Cardiac fibroblast (primary cell): ENCODE data around the gene CDKL4.
A peak's percentile ranks its signal among the peaks of the same experiment; 100 is the strongest.
"Not testable (repeated sequence)": the region's sequence is repeated elsewhere in the genome, so short reads cannot be mapped to it uniquely, and the experiment has no call there.

Experiments
- DNase-seq, 2 donors: peaks; one replicate each; pipeline versions ENCODE4 v3.0.0 to v3.0.0-alpha.2; 2010; ENCODE audit warnings: low read depth in 2 of 2
- H3K4me3 ChIP-seq, 2 donors: replicated peaks in 1 of 2; 1 replicate in 1 of 2; 2 replicates in 1 of 2; pipeline ENCODE4 v1.5.1; 2011; ENCODE audit warnings: low read depth in 2 of 2, low read length in 2 of 2, mild to moderate bottlenecking in 2 of 2, moderate library complexity in 1 of 2
- TF ChIP-seq, protein P1 (sequence below): IDR thresholded peaks from one replicate; pipeline ENCODE4 v1.5.1; 2011; ENCODE audit warnings: low read depth, mild to moderate bottlenecking, low read length, inconsistent platforms

CDKL4 gene

DNA sequence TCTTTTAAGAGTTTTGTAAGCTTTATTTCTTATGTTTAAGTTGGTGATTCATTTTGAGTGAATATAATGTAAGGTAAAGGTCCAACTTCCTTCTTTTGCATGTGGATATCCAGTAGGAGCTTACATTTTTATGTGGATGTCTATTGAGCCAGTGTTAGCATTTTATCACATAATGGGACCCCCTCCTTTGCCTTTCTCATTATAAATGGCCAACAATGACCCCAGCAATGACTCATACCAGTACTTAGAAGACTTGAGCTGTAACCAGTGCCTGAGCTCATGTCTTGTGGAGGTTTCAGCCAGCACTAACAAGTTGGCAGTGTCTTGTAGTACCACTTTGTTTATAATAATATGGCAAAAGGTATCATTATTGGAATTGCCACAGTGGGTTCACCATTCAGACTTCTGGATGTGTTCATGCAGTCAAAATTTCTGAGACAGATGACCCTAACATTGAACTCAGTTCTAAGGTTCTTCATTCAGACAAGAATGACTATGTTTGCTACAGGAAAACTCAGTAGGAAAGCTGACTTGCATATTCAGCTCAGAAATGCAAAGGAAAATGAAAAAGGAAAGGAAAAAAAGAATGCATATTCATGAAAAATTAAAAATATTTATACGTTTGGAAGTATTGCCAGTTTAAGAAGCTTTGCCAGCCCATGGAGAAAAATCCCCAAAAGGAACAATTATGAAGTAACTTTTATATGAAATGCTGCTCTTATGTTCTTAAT lies 41.0 kb downstream of the CDKL4 start:
- DNase-seq = peak in 1 of 2 donors; percentile 12
- H3K4me3 ChIP-seq = no peak overlapping the region
- TF ChIP-seq, protein P1, sequence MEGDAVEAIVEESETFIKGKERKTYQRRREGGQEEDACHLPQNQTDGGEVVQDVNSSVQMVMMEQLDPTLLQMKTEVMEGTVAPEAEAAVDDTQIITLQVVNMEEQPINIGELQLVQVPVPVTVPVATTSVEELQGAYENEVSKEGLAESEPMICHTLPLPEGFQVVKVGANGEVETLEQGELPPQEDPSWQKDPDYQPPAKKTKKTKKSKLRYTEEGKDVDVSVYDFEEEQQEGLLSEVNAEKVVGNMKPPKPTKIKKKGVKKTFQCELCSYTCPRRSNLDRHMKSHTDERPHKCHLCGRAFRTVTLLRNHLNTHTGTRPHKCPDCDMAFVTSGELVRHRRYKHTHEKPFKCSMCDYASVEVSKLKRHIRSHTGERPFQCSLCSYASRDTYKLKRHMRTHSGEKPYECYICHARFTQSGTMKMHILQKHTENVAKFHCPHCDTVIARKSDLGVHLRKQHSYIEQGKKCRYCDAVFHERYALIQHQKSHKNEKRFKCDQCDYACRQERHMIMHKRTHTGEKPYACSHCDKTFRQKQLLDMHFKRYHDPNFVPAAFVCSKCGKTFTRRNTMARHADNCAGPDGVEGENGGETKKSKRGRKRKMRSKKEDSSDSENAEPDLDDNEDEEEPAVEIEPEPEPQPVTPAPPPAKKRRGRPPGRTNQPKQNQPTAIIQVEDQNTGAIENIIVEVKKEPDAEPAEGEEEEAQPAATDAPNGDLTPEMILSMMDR = no peak

DNA sequence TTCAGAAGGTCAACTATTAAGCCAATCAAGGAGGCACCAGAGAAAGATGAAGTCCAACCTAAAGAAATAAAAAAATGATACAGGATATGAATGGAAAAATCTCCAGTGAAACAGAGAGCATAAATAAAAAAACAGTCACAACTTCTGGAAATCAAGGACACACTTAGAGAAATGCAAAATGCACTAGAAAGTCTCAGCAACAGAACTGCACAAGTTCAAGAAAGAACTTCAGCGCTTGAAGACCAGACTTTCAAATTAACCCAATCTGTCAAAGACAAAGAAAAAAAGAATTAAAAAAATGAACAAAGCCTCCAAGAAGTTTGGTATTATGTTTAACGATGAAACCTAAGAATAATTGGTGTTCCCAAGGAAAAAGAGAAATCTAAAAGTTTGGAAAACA lies 46.8 kb downstream of the CDKL4 start:
- not testable (repeated sequence) for H3K4me3 ChIP-seq, DNase-seq

DNA sequence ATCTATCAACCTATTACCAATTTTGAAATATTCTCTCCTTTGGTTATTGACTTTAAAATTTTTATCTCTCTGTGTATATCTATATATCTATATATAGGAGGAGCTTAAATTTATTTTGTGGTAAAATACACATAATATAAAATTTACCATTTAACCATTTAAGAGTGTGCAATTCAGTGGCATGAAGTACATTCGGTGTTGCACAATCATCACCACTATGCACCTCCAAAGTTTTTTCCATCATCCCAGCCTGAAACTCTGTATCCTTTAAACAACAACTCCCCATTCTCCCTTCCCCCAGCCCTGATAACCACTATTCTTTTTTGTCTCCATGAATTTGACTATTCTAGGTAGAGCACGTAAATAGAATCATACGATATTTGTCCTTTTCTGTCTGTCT lies 49.1 kb downstream of the CDKL4 start:
- TF ChIP-seq, protein P1 = no peak
- no peak overlapping the region for H3K4me3 ChIP-seq
- no peak for DNase-seq

DNA sequence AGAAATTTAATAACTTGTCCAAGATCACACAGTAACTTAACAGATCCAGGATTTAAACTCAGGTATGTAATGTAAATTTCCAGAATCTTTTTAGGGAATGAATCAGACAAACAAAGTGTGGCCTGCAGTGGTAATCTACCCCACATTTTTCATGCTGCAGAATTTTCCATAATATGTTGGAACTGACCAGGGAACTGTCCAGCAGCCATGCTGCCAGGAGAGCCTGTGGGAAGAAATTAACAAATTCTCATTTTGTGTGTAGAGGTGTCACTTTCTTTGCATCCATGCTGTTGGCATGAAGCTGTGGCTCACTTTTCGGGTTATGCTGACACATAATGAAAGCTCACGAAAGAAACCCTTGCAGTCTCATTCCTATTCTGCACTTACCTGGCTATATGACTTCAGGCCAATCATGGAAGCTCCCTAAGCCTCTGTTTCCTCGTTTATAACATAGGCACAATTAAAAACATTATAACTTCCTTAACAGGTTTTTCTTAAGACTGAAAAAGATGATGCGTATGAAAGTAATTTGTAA lies 54.7 kb downstream of the CDKL4 start:
- no peak for DNase-seq
- H3K4me3 ChIP-seq = no peak overlapping the region
- TF ChIP-seq, protein P1 = no peak

DNA sequence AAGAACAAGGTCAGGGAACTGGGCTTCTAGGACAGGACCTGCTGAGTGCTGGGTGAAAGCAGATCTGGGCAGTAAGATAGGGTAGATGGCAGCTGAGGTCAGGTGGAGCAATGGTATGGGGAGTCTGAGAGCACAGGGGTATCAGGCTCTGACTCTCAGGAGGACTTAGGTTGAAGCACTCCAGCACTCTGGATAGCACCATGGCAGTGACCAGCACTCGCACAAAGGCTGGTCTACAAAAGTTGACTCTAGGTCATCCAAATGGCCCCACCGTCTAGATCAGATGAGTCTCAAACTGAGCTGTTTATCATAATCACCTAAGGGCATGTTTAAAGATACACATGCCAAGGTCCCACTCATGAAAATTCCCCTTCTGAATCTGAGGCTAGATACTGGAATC lies 60.1 kb downstream of the CDKL4 start:
- no peak for DNase-seq
- TF ChIP-seq, protein P1 = no peak
- no peak overlapping the region for H3K4me3 ChIP-seq

DNA sequence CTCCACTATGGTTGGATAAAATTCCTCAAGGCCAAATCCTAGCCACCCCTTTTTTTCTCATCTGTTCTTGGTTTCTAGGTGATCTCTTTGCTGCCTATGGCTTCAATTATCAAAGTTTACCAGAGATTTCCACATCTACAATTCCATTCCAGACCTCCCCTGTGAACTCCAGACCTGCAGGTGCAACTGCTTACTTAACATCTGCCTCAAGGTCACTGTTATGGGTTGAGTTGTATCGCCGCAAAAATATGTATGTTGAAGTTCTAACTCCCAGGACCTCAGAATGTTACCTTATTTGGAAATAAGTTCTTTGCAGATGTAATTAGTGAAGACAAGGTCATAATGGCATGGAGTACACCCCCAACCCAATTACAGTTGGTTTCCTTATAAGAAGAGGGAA lies 62.5 kb downstream of the CDKL4 start:
- H3K4me3 ChIP-seq = no peak overlapping the region
- TF ChIP-seq, protein P1 = no peak
- no peak for DNase-seq

DNA sequence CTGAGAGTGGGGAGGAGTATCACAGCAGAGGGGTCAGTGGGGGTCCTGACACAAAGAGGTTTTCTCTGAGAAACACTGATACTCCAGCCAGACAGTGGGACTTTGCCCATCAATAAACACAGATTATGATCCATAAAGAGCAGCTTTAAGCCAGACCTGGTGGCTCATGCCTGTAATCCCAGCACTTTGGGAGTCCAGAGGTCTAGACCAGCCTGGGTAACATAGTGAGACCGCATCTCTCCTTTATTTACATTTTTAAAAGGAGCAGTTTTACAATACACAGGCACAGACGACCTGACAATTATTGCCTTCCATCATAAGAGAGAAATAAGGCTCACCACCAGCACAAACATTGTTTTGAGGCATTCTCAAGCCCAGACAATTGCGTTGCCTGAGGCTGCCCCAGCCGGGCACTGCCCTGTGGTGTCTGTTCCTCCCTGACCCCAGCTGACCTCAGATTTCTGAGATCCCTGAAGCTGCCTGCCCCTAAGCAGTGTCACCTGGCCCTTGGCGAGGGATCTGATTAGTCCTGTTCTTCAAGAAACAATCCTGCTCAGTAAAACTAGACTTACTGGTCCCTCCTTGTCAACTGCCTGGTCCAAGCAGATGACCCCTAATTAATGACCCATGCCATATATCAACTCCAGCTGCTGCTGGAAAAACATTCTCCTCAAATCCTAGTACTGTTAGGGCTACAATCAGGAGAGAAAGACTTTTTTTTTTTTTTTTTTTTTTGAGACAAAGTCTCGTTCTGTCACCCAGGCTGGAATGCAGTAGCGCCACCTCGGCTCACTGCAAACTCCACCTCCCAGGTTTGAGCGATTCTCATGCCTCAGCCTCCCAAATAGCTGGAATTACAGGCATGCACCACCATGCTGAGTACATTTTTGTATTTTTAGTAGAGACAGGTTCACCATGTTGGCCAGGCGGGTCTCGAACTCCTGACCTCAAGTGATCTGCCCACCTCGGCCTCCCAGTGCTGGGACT lies 63.5 kb downstream of the CDKL4 start:
- TF ChIP-seq, protein P1 = no peak
- no peak for DNase-seq
- no peak overlapping the region for H3K4me3 ChIP-seq
